NCI-H2196 (cell line): ENCODE measurements around the gene SART3.

Source experiments
- DNase-seq: peaks from one replicate; lab custom pipeline; 2025; ENCODE audit not compliant: unreplicated experiment; lab: John Stamatoyannopoulos, UW

Gene SART3

GRCh38 chr12:108560752-108561719 lies at the start of gene SART3:
TSS of gene SART3 (minus strand) at chr12:108561173. CDS start at chr12:108561154, 19 bp downstream.
- DNase-seq: peak; percentile 90

- DNase-seq: no peak
These were observed 49.4 kb upstream of the SART3 start for GRCh38 chr12:108610336-108610815.

GRCh38 chr12:108609537-108610335 lies 48.8 kb upstream of the SART3 start:
- DNase-seq: no peak

- DNase-seq: no peak
These were observed 47.6 kb upstream of the SART3 start for GRCh38 chr12:108608616-108609015.

- no peak for DNase-seq
These were observed 47.1 kb upstream of the SART3 start for GRCh38 chr12:108607981-108608600.

GRCh38 chr12:108606492-108606891 lies 45.5 kb upstream of the SART3 start:
- DNase-seq: no peak

GRCh38 chr12:108605690-108606406 lies 44.9 kb upstream of the SART3 start:
- no peak for DNase-seq

- DNase-seq: no peak
These were observed 44.2 kb upstream of the SART3 start for GRCh38 chr12:108605000-108605689.

GRCh38 chr12:108604208-108604941 lies 43.4 kb upstream of the SART3 start:
- DNase-seq: no peak

- no peak for DNase-seq
These were observed 42.8 kb upstream of the SART3 start for GRCh38 chr12:108603743-108604142.

GRCh38 chr12:108602976-108603704 lies 42.2 kb upstream of the SART3 start:
- no peak for DNase-seq

GRCh38 chr12:108602209-108602705 lies 41.3 kb upstream of the SART3 start:
- no peak for DNase-seq

GRCh38 chr12:108600702-108601007 lies 39.7 kb upstream of the SART3 start:
- no peak for DNase-seq

- DNase-seq: no peak
These were observed 39.2 kb upstream of the SART3 start for GRCh38 chr12:108599948-108600701.

GRCh38 chr12:108599541-108599940 lies 38.6 kb upstream of the SART3 start:
- DNase-seq: no peak

- DNase-seq: no peak
These were observed 37.7 kb upstream of the SART3 start for GRCh38 chr12:108598553-108599250.
